ENCODE data around the gene GRM4. TPM values are rescaled to one million over a fixed set of nuclear protein-coding genes. Genes with fewer than 3 reads are reported as not detected.

GRM4 gene
- total and polyA plus RNA-seq, 9 donors, result under 0.01 to 0.37 (median 0.08) TPM; not detected in 2

GRCh38 chr6:34106421-34106820 is 39.5 kb downstream of the GRM4 start:
- Histone ChIP-seq H3K4me1 (ENCODE audit: insufficient read depth) (no peaks in the 10 kb centered on the region), H3K36me3 (no peaks in the 10 kb centered on the region), H3K27me3 (no peaks in the 10 kb centered on the region), H3K4me3 (no peak overlapping the region), H3K9me3 (no peaks in the 10 kb centered on the region), H3K27ac (no peak overlapping the region)
- intact Hi-C loops (cut with DNase I), result no loop called here
- TF ChIP-seq EP300 (IDR thresholded peaks at IDR 0.05), result no peak
- TF ChIP-seq POLR2A (IDR thresholded peaks at IDR 0.05), result no peak
- TF ChIP-seq CTCF (IDR thresholded peaks at IDR 0.05), result no peak
- DNase-seq, result no peak
- 77 to 81% (median 78%) methylated on average over 6 of the region's 6 CpGs for WGBS, 3 donors

- Histone ChIP-seq H3K9me3 (no peaks in the 10 kb centered on the region), H3K4me3 (no peak overlapping the region), H3K27ac (no peak overlapping the region), H3K4me1 (ENCODE audit: insufficient read depth) (no peaks in the 10 kb centered on the region), H3K27me3 (no peaks in the 10 kb centered on the region), H3K36me3 (no peaks in the 10 kb centered on the region)
- no peak for TF ChIP-seq EP300 (IDR thresholded peaks at IDR 0.05)
- no peak for TF ChIP-seq CTCF (IDR thresholded peaks at IDR 0.05)
- TF ChIP-seq POLR2A (IDR thresholded peaks at IDR 0.05), result no peak
- 65 to 73% (median 68%) methylated on average over 10 of the region's 10 CpGs for WGBS, 3 donors
- DNase-seq, result no peak
- intact Hi-C loops (cut with DNase I), result no loop called here
These were observed 41.3 kb downstream of the GRM4 start for GRCh38 chr6:34104628-34105027.

GRCh38 chr6:34104186-34104585 is 41.7 kb downstream of the GRM4 start:
- Histone ChIP-seq H3K9me3 (no peaks in the 10 kb centered on the region), H3K27ac (no peak overlapping the region), H3K4me1 (ENCODE audit: insufficient read depth) (no peaks in the 10 kb centered on the region), H3K27me3 (no peaks in the 10 kb centered on the region), H3K36me3 (no peaks in the 10 kb centered on the region), H3K4me3 (no peak overlapping the region)
- WGBS, 3 donors, result 71 to 73% (median 71%) methylated on average over 7 to 8 of the region's 8 CpGs
- intact Hi-C loops (cut with DNase I), result no loop called here
- TF ChIP-seq POLR2A (IDR thresholded peaks at IDR 0.05), result no peak
- no peak for TF ChIP-seq EP300 (IDR thresholded peaks at IDR 0.05)
- TF ChIP-seq CTCF (IDR thresholded peaks at IDR 0.05), result no peak
- no peak for DNase-seq

GRCh38 chr6:34103321-34103720 is 42.6 kb downstream of the GRM4 start:
- intact Hi-C loops (cut with DNase I), result no loop called here
- H3K27me3 ChIP-seq, result no peaks in the 10 kb centered on the region
- TF ChIP-seq CTCF (IDR thresholded peaks at IDR 0.05) (no peak), EP300 (IDR thresholded peaks at IDR 0.05) (no peak), POLR2A (IDR thresholded peaks at IDR 0.05) (no peak)
- H3K36me3 ChIP-seq, result no peaks in the 10 kb centered on the region
- DNase-seq, result no peak
- no peaks in the 10 kb centered on the region for H3K9me3 ChIP-seq
- WGBS, 3 donors, result 38 to 49% (median 43%) methylated on average over 16 of the region's 16 CpGs
- H3K4me3 ChIP-seq, result no peak overlapping the region
- H3K4me1 ChIP-seq (ENCODE audit: insufficient read depth), result no peaks in the 10 kb centered on the region
- no peak overlapping the region for H3K27ac ChIP-seq

GRCh38 chr6:34102696-34103095 is 43.2 kb downstream of the GRM4 start:
- no peak overlapping the region for H3K4me3 ChIP-seq
- no peak overlapping the region for H3K27ac ChIP-seq
- H3K36me3 ChIP-seq, result no peaks in the 10 kb centered on the region
- 71 to 83% (median 75%) methylated on average over 6 of the region's 6 CpGs for WGBS, 3 donors
- intact Hi-C loops (cut with DNase I), result no loop called here
- DNase-seq, result no peak
- no peaks in the 10 kb centered on the region for H3K9me3 ChIP-seq
- H3K27me3 ChIP-seq, result no peaks in the 10 kb centered on the region
- TF ChIP-seq POLR2A (IDR thresholded peaks at IDR 0.05) (no peak), EP300 (IDR thresholded peaks at IDR 0.05) (no peak), CTCF (IDR thresholded peaks at IDR 0.05) (no peak)
- no peaks in the 10 kb centered on the region for H3K4me1 ChIP-seq (ENCODE audit: insufficient read depth)

Data from ovary (tissue), 9 donors.